OCI-LY7 (cell line): ENCODE measurements around the gene CUZD1. TPM values are rescaled to one million over a fixed set of nuclear protein-coding genes. Genes with fewer than 3 reads are reported as not detected.

Source experiments
- BruUV-seq: library from RNA; stranded (reverse); fragments of 400-500 nt; replicated peaks from 2 replicates; lab custom pipeline; 2021; lab: Mats Ljungman, UMichigan
- CTCF ChIA-PET: fragments of 300-600 bp; sonication (Branson Sonifier 250); formaldehyde crosslinking; loops from one replicate; lab custom pipeline; 2022; ENCODE audit warnings: antibody characterized with exemption; ENCODE audit not compliant: unreplicated experiment; lab: Charles Lee
- POLR2A ChIA-PET: fragments of 300-600 bp; sonication (Branson Sonifier 250); formaldehyde crosslinking; loops from one replicate; lab custom pipeline; 2022; ENCODE audit warnings: antibody characterized with exemption; lab: Charles Lee
- DNase-seq: peaks from one replicate; pipeline ENCODE4 v3.0.0-alpha.2; 2015; ENCODE audit warnings: low spot score
- H2AFZ ChIP-seq: fragments of 200-600 bp; sonication (generic), shearing (Covaris generic); 2 replicates; pipeline ENCODE4 v1.6.1; 2014; ENCODE audit warnings: mild to moderate bottlenecking, antibody characterized with exemption, low read length, moderate library complexity
- H3K27ac ChIP-seq: fragments of 200-600 bp; sonication (generic); 2 replicates; pipeline ENCODE4 v1.5.1; 2014; ENCODE audit warnings: mixed run types, low read depth, mild to moderate bottlenecking, moderate library complexity, low read length, inconsistent platforms; ENCODE audit not compliant: poor library complexity, severe bottlenecking
- H3K36me3 ChIP-seq: fragments of 200-600 bp; sonication (generic); 2 replicates; pipeline ENCODE4 v1.6.1; 2014; ENCODE audit warnings: mild to moderate bottlenecking, antibody characterized with exemption, low read length, moderate library complexity, mixed read lengths; ENCODE audit not compliant: insufficient read depth
- H3K4me1 ChIP-seq: fragments of 200-600 bp; sonication (generic); 2 replicates; pipeline ENCODE4 v1.5.1; 2014; ENCODE audit warnings: mild to moderate bottlenecking, low read length; ENCODE audit not compliant: insufficient read depth, poor library complexity, severe bottlenecking
- H3K4me2 ChIP-seq: fragments of 200-600 bp; sonication (generic); 2 replicates; pipeline ENCODE4 v1.6.1; 2014; ENCODE audit warnings: mild to moderate bottlenecking, low read length
- H3K4me3 ChIP-seq: fragments of 200-600 bp; sonication (generic); 2 replicates; pipeline ENCODE4 v1.5.1; 2014; ENCODE audit warnings: mild to moderate bottlenecking, low read depth, low read length; ENCODE audit not compliant: poor library complexity, severe bottlenecking
- H3K79me2 ChIP-seq: fragments of 200-600 bp; sonication (generic); 2 replicates; pipeline ENCODE4 v1.6.1; 2016; ENCODE audit warnings: low read depth, mild to moderate bottlenecking, low read length, moderate library complexity, mixed read lengths; ENCODE audit not compliant: insufficient read depth
- H3K9me2 ChIP-seq: fragments of 200-600 bp; sonication (generic); 2 replicates; pipeline ENCODE4 v1.6.1; 2016; ENCODE audit warnings: mild to moderate bottlenecking, low read length, mixed read lengths; ENCODE audit not compliant: insufficient read depth
- H3K9me3 ChIP-seq: fragments of 200-600 bp; sonication (generic); 2 replicates; pipeline ENCODE4 v1.6.1; 2014; ENCODE audit warnings: mild to moderate bottlenecking, mixed run types, low read length, mixed read lengths
- H4K20me1 ChIP-seq: fragments of 200-600 bp; sonication (generic); 2 replicates; pipeline ENCODE4 v1.6.1; 2014; ENCODE audit warnings: mild to moderate bottlenecking, antibody characterized with exemption, low read length, moderate library complexity, mixed read lengths; ENCODE audit not compliant: insufficient read depth
- CTCF ChIP-seq: fragments of 200-600 bp; sonication (generic); conservative IDR thresholded peaks from 2 replicates; pipeline ENCODE4 v1.5.1; 2014; ENCODE audit warnings: mild to moderate bottlenecking, antibody characterized with exemption, low read length, moderate library complexity, mixed read lengths
- EZH2phosphoT487 ChIP-seq: fragments of 200-600 bp; sonication (generic); IDR thresholded peaks from 2 replicates; pipeline ENCODE4 v1.6.1; 2018; ENCODE audit warnings: low read depth, borderline replicate concordance, mild to moderate bottlenecking, mixed run types, antibody characterized with exemption, low read length, moderate library complexity, mixed read lengths
- intact Hi-C: fragments of 100-400 bp; cut with micrococcal nuclease; formaldehyde crosslinking; loops from one replicate; pipeline ENCODE4 v1.10.0; 2022; ENCODE audit not compliant: unreplicated experiment
- total RNA-seq, 2 experiments: library from RNA; depleted of rRNA in 1 of 2; stranded (reverse); fragments of >200 nt in 1 of 2; shearing (Covaris generic) in 1 of 2; gene quantifications; 2 replicates each; pipeline ENCODE4 v1.2.3, GENCODE V29; 2014 to 2022

The CUZD1 gene
- total RNA-seq, 2 experiments from 2014 or later = 1.0 to 1.1 TPM

GRCh38 chr10:122812751-122813150 is 32.9 kb downstream of the CUZD1 start:
- Histone ChIP-seq H3K9me3 (no peaks in the 10 kb centered on the region), H3K27ac (no peak overlapping the region), H3K4me1 (no peaks in the 10 kb centered on the region), H4K20me1 (no peaks in the 10 kb centered on the region), H3K4me2 (no peak overlapping the region), H3K36me3 (no peaks in the 10 kb centered on the region), H3K9me2 (no peaks in the 10 kb centered on the region), H3K4me3 (no peak overlapping the region), H3K79me2 (no peaks in the 10 kb centered on the region), H2AFZ (no peak overlapping the region)
- no peak for TF ChIP-seq EZH2phosphoT487
- TF ChIP-seq CTCF = no peak
- intact Hi-C loops = no loop called here
- no TSS peak for BruUV-seq
- CTCF ChIA-PET = no interaction called here
- no peak for DNase-seq
- POLR2A ChIA-PET = no interaction called here

GRCh38 chr10:122802282-122802681 is 43.4 kb downstream of the CUZD1 start:
- no peak overlapping the region for H2AFZ ChIP-seq
- CTCF ChIA-PET = no interaction called here

More at GRCh38 chr10:122802282-122802681, 43.4 kb downstream of the CUZD1 start:
- Histone ChIP-seq H4K20me1 (no peaks in the 10 kb centered on the region), H3K4me1 (no peaks in the 10 kb centered on the region), H3K79me2 (no peaks in the 10 kb centered on the region), H3K27ac (no peak overlapping the region), H3K9me2 (no peaks in the 10 kb centered on the region), H3K4me2 (no peak overlapping the region), H3K36me3 (no peaks in the 10 kb centered on the region), H3K4me3 (no peak overlapping the region), H3K9me3 (no peaks in the 10 kb centered on the region)
- POLR2A ChIA-PET = no interaction called here
- TF ChIP-seq CTCF (no peak), EZH2phosphoT487 (no peak)
- intact Hi-C loops = no loop called here
- no TSS peak for BruUV-seq
- no peak for DNase-seq
